Measurements from ENCODE around the gene SCN2A. TPM values are rescaled to one million over a fixed set of nuclear protein-coding genes. Genes with fewer than 3 reads are reported as not detected.
"Not testable (repeated sequence)": the region's sequence is repeated elsewhere in the genome, so short reads cannot be mapped to it uniquely, and the experiment has no call there.

SCN2A gene
- total RNA-seq, 2 experiments from 2014 or later, result not detected

- H3K9me3 Mint-ChIP-seq, result no peaks in the 10 kb centered on the region
- ChIA-PET POLR2A (no interaction called here), CTCF (interaction anchor here (1.5 to 1.7 kb wide), 2 partner anchors 15 to 20 kb away, joined by 5 read pairs; partner anchors contain the start of genes SCN2A and SCN3A)
- no peaks in the 10 kb centered on the region for H3K36me3 Mint-ChIP-seq
- H3K27me3 Mint-ChIP-seq, result no peaks in the 10 kb centered on the region
- no peak overlapping the region for H3K4me3 Mint-ChIP-seq
- DNase-seq, result no peak
- H3K27ac Mint-ChIP-seq, result no peak overlapping the region
- intact Hi-C loops (cut with micrococcal nuclease), result no loop called here
- no peaks in the 10 kb centered on the region for H3K4me1 Mint-ChIP-seq (ENCODE audit: low read depth)
These were observed 19.7 kb upstream of the SCN2A start for GRCh38 chr2:165219481-165219880.

DNA sequence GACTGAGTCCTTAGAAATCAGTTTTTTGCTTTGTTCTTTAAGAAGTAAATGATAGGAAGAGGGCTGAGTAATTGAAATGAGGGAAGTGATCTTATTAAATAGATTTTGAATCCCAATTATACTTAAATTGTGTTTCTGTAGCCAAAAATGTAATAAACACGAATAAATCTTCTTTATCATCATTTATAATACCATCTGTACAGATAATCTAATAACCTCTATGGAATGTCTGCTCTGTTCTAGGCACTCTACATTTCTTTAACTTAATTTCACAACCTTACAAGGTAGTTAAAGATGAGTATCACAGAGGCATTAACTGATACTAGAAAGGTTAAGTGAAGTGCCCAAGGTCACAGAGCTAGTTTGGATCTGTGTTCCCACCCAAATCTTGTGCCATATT is 14.3 kb upstream of the SCN2A start:
- Mint-ChIP-seq H3K9me3 (no peaks in the 10 kb centered on the region), H3K36me3 (no peaks in the 10 kb centered on the region), H3K4me1 (ENCODE audit: low read depth) (no peaks in the 10 kb centered on the region)

GRCh38 chr2:165227571-165227970 is 11.6 kb upstream of the SCN2A start:
- intact Hi-C loops (cut with micrococcal nuclease), result no loop called here
- ChIA-PET CTCF (no interaction called here), POLR2A (no interaction called here)

More for the DNA sequence above, 14.3 kb upstream of the SCN2A start:
- no peak for DNase-seq
- Mint-ChIP-seq H3K27ac (no peak overlapping the region), H3K4me3 (no peak overlapping the region), H3K27me3 (no peaks in the 10 kb centered on the region)
- CTCF ChIA-PET, result no interaction called here
- intact Hi-C loops (cut with micrococcal nuclease), result no loop called here
- POLR2A ChIA-PET, result no interaction called here

GRCh38 chr2:165237056-165237455 is 2.2 kb upstream of the SCN2A start:
- CTCF ChIA-PET, result no interaction called here
- Mint-ChIP-seq H3K36me3 (no peaks in the 10 kb centered on the region), H3K9me3 (no peaks in the 10 kb centered on the region), H3K27ac (no peak overlapping the region), H3K4me1 (ENCODE audit: low read depth) (no peaks in the 10 kb centered on the region), H3K27me3 (no peaks in the 10 kb centered on the region), H3K4me3 (no peak overlapping the region)
- intact Hi-C loops (cut with micrococcal nuclease), result loop anchor here (5.0 kb wide), 1 partner anchor 55 kb away; no protein-coding TSS in a partner anchor
- POLR2A ChIA-PET, result no interaction called here
- no peak for DNase-seq

More at GRCh38 chr2:165227571-165227970, 11.6 kb upstream of the SCN2A start:
- Mint-ChIP-seq H3K27me3 (no peaks in the 10 kb centered on the region), H3K4me1 (ENCODE audit: low read depth) (no peaks in the 10 kb centered on the region), H3K9me3 (no peaks in the 10 kb centered on the region), H3K27ac (no peak overlapping the region), H3K36me3 (no peaks in the 10 kb centered on the region), H3K4me3 (no peak overlapping the region)
- no peak for DNase-seq

DNA sequence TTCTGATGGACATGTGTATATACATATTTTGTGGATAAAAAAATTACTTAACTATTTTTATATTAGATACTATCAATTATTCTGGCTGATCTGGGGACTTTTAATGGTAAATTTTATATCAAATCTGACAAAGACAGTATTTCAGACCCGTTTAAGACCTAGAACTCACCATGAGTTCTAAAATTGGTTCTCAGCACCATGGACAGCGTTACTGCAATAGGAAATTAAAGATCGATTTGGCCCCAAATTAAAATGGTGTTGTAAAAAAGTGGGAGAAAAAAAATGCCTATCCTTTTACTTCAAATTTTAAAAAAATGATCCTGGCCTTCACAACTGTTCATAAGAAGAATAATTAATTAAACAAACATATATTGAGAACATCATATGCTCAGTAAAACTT is 919 bp upstream of the SCN2A start:
- Mint-ChIP-seq H3K27ac (no peak overlapping the region), H3K4me1 (ENCODE audit: low read depth) (no peaks in the 10 kb centered on the region), H3K9me3 (no peaks in the 10 kb centered on the region), H3K4me3 (no peak overlapping the region), H3K27me3 (no peaks in the 10 kb centered on the region), H3K36me3 (no peaks in the 10 kb centered on the region)
- CTCF ChIA-PET, result interaction anchor here (1.2 to 1.8 kb wide), 2 partner anchors 12 to 89 kb away, joined by 3 to 6 read pairs; no protein-coding TSS in a partner anchor
- intact Hi-C loops (cut with micrococcal nuclease), result loop anchor here (5.0 kb wide), 1 partner anchor 54 kb away; no protein-coding TSS in a partner anchor
- DNase-seq, result no peak
- POLR2A ChIA-PET, result no interaction called here

DNA sequence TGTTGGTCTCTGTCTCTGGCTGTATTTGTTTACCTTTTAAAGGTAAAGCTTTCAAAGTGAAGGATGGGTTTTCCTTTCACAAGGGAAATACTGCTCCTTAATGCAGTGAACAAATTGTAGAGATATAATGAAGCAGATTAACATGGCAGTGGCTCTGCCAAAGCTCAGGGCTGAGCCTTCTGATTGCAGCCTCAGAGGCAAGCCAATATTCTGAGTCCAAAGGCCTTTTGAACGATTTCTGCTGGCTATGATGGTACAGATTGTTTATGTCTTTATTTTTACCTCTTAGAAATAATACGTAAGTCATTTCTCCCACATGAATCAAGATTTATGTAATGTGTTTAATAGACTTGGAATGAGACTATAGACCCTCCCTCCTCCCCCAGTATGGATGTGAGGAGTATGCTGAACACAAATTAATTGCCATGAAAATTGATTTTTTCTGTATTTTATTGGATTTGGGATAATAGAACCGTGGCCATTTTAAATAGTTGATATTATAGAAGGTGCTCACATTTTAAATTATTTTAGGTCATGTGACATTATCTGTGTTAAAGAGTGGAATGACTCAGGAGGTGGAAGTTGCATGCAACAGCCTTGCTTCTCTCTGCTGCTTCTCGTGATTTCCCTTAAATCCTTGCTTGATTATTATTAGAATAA is 772 bp downstream of the SCN2A start:
- DNase-seq, result no peak
- ChIA-PET POLR2A (no interaction called here), CTCF (interaction anchor here (1.0 to 1.8 kb wide), 4 partner anchors 10 to 223 kb away, joined by 4 to 6 read pairs (median 5); no protein-coding TSS in a partner anchor)
- H3K36me3 Mint-ChIP-seq, result no peaks in the 10 kb centered on the region
- intact Hi-C loops (cut with micrococcal nuclease), result loop anchor here (5.0 kb wide), 1 partner anchor 52 kb away; no protein-coding TSS in a partner anchor
- no peaks in the 10 kb centered on the region for H3K27me3 Mint-ChIP-seq
- no peak overlapping the region for H3K4me3 Mint-ChIP-seq
- H3K4me1 Mint-ChIP-seq (ENCODE audit: low read depth), result no peaks in the 10 kb centered on the region
- no peak overlapping the region for H3K27ac Mint-ChIP-seq
- H3K9me3 Mint-ChIP-seq, result no peaks in the 10 kb centered on the region

GRCh38 chr2:165240916-165241315 is 1.7 kb downstream of the SCN2A start:
- ChIA-PET POLR2A (no interaction called here), CTCF (no interaction called here)
- H3K4me3 Mint-ChIP-seq, result no peak overlapping the region
- H3K9me3 Mint-ChIP-seq, result no peaks in the 10 kb centered on the region
- H3K27me3 Mint-ChIP-seq, result no peaks in the 10 kb centered on the region
- H3K36me3 Mint-ChIP-seq, result no peaks in the 10 kb centered on the region
- H3K27ac Mint-ChIP-seq, result no peak overlapping the region
- DNase-seq, result no peak
- intact Hi-C loops (cut with micrococcal nuclease), result no loop called here
- H3K4me1 Mint-ChIP-seq (ENCODE audit: low read depth), result no peaks in the 10 kb centered on the region

DNA sequence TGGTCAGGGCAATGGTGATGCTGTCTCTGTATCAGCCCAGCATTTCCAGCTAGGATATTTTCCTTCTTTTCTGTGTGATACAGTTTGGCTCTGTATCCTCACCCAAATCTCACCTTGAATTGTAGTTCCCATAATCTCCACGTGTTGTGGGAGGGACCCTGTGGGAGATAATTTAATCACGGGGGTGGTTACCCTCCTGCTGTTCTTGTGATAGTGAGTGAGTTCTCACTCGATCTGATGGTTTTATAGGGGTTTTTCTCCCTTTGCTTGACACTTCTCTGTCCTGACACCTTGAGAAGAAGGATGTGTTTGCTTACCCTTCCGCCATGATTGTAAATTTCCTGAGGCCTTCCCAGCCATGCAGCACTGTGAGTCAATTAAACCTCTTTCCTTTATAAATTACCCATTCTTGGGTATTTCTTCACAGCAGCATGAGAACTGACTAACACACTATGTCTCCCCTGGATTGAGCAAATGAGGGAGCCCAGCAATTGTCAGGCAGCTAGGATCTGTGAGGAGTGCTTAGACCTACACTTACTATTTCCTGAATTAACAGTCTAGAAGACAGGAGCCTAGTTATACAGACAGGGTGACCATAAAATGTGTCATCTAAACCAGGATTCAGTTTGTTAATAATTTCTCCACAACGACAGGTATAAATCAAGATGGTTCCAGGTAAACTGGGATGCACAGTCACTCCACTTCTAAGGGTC is 6.0 kb downstream of the SCN2A start:
- Mint-ChIP-seq H3K4me3 (no peak overlapping the region), H3K27ac (no peak overlapping the region), H3K4me1 (ENCODE audit: low read depth) (no peaks in the 10 kb centered on the region), H3K36me3 (no peaks in the 10 kb centered on the region), H3K27me3 (no peaks in the 10 kb centered on the region), H3K9me3 (no peaks in the 10 kb centered on the region)
- CTCF ChIA-PET, result no interaction called here
- POLR2A ChIA-PET, result no interaction called here
- no peak for DNase-seq
- intact Hi-C loops (cut with micrococcal nuclease), result no loop called here

DNA sequence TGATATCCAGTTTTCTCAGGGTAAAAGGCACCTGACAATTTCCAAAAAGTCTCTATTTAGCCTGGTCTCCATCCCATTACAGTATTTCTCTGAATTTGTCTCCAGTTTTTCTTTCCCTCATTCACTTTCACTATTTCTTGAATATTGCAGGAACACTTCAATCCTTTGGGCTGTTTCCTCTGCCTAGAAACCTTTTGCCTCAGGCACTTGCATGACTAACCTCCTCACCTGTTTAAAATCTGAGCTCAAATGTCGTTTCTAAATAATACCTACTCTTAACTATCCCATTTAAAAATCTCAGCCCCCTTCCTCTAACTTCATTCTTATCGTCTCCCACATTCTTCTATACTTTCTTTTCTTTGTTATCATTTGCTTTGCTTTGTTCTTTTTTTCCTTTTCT is 9.0 kb downstream of the SCN2A start:
- POLR2A ChIA-PET, result no interaction called here
- intact Hi-C loops (cut with micrococcal nuclease), result no loop called here
- no peaks in the 10 kb centered on the region for H3K9me3 Mint-ChIP-seq
- H3K4me1 Mint-ChIP-seq (ENCODE audit: low read depth), result no peaks in the 10 kb centered on the region
- no peak for DNase-seq
- H3K27ac Mint-ChIP-seq, result no peak overlapping the region
- no peak overlapping the region for H3K4me3 Mint-ChIP-seq
- H3K27me3 Mint-ChIP-seq, result peaks cover 4% of the 10 kb centered on the region
- H3K36me3 Mint-ChIP-seq, result no peaks in the 10 kb centered on the region
- CTCF ChIA-PET, result no interaction called here

DNA sequence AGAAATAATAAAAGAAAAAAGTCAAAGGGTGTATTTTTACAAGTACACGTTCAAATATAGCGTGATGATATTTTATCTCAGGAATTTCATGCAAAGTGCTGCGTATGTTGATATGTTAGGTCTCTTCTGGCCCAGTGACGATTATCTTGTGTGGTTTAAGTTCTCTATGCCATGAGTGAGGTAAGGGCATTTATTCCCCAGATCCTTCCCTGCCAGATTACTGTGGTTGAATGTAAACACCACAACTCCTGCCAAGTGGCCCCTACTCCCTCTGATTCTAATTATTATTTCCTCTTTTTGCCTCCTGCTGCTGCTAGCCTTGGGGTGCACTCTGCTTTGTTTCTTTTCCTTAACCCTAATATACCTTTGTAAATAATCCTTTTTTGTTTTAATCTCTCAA is 12.2 kb downstream of the SCN2A start:
- no peak for DNase-seq
- no peak overlapping the region for H3K4me3 Mint-ChIP-seq
- no peaks in the 10 kb centered on the region for H3K9me3 Mint-ChIP-seq
- no peaks in the 10 kb centered on the region for H3K36me3 Mint-ChIP-seq
- CTCF ChIA-PET, result no interaction called here
- POLR2A ChIA-PET, result no interaction called here
- H3K27ac Mint-ChIP-seq, result no peak overlapping the region
- H3K4me1 Mint-ChIP-seq (ENCODE audit: low read depth), result no peaks in the 10 kb centered on the region
- intact Hi-C loops (cut with micrococcal nuclease), result no loop called here
- peaks cover 4% of the 10 kb centered on the region for H3K27me3 Mint-ChIP-seq

DNA sequence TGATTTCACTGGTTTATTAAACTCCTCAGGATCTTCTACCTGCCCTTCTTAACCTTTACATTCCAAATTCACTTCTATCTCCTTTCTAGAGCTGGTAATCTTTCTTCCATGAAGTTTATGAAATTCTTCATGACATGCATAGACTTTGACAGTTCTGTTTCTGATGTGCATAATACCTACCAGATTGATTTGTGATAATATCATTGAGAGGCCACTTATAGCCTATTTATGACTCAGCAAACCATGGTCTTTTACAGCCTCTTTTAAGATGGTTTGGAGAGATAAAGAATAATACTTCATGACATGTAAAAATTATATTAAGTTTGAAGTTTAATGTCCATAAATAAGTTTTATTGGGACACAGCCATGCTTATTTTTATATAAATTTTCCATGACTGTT is 14.0 kb downstream of the SCN2A start:
- Mint-ChIP-seq H3K36me3 (no peaks in the 10 kb centered on the region), H3K4me1 (ENCODE audit: low read depth) (no peaks in the 10 kb centered on the region), H3K27ac (no peak overlapping the region), H3K4me3 (no peak overlapping the region), H3K27me3 (peaks cover 4% of the 10 kb centered on the region), H3K9me3 (no peaks in the 10 kb centered on the region)
- POLR2A ChIA-PET, result no interaction called here
- intact Hi-C loops (cut with micrococcal nuclease), result no loop called here
- CTCF ChIA-PET, result no interaction called here
- no peak for DNase-seq

GRCh38 chr2:165256618-165257017 is 17.4 kb downstream of the SCN2A start:
- ChIA-PET CTCF (no interaction called here), POLR2A (no interaction called here)
- Mint-ChIP-seq H3K27ac (no peak overlapping the region), H3K27me3 (peaks cover 4% of the 10 kb centered on the region), H3K4me3 (no peak overlapping the region), H3K9me3 (no peaks in the 10 kb centered on the region), H3K4me1 (ENCODE audit: low read depth) (no peaks in the 10 kb centered on the region), H3K36me3 (no peaks in the 10 kb centered on the region)
- intact Hi-C loops (cut with micrococcal nuclease), result no loop called here
- no peak for DNase-seq

GRCh38 chr2:165260347-165260746 is 21.1 kb downstream of the SCN2A start:
- H3K9me3 Mint-ChIP-seq; H3K36me3 Mint-ChIP-seq; H3K4me3 Mint-ChIP-seq; CTCF ChIA-PET; H3K27ac Mint-ChIP-seq; intact Hi-C loops (cut with micrococcal nuclease); H3K27me3 Mint-ChIP-seq; H3K4me1 Mint-ChIP-seq (ENCODE audit: low read depth); DNase-seq; POLR2A ChIA-PET: not testable (repeated sequence)
